T47D (cell line): Measurements from ENCODE around the gene MICU1.
A peak's percentile ranks its signal among the peaks of the same experiment; 100 is the strongest.

Source experiments
- DNase-seq, 2 experiments: peaks; one replicate each; pipeline versions ENCODE4 v3.0.0 to v3.0.0-alpha.2; 2011 to 2012; ENCODE audit warnings: low read depth in 1 of 2, low spot score in 1 of 2
- JUND ChIP-seq: IDR thresholded peaks from 2 replicates; pipeline ENCODE4 v1.6.1; 2012; ENCODE audit warnings: low read depth
- in situ Hi-C: cut with HindIII; loops from 2 replicates; pipeline ENCODE4 v1.10.0; 2016; ENCODE audit warnings: low sequenced_read_pairs, low pct_unique_long_range_greater_than_20kb

Gene MICU1

GRCh38 chr10:72367301-72367960, 258.4 kb downstream of the MICU1 start:
- in situ Hi-C loops = no loop called here
- no peak for TF ChIP-seq JUND
- no peak for DNase-seq

DNA sequence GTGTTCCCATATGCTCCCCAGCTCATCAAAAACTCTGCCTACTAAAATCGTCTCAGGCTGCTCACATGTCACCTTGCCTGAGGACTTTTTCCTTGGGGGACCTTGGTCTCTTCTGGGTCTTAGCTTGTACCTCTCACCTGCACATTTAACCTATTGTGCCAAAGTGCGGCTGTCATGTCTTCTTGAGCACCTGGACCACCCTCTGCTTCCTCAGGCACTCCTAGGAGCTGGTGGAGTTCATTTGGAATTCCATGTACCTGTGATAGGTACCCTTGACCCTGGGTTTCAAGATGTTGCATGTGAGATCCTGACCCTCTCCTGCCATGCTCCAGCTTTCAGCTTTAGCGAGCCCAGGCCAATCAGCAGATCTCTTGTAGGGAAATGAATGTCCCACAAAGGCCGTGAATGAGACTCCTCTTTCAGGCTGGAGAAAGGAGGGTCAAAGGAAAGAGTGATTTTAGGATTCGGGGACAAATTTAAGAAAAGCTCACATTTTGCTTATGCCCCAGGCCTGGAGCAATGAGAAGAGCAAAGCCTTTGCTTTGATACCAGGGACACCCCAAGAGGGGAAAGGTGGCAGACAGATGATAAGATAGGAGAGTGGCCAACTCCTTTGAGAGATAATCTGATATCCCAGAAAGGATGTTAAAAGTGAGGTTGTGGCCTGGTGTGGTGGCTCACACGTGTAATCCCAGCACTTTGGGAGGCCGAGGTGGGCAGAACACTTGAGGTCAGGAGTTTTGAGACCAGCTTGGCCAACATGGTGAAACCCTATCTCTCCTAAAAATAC, 260.6 kb downstream of the MICU1 start:
- TF ChIP-seq JUND = no peak
- in situ Hi-C loops = no loop called here
- DNase-seq = no peak

GRCh38 chr10:72364239-72364777, 261.6 kb downstream of the MICU1 start:
- no peak for TF ChIP-seq JUND
- DNase-seq = peak; percentile 35 to 89
- in situ Hi-C loops = no loop called here

DNA sequence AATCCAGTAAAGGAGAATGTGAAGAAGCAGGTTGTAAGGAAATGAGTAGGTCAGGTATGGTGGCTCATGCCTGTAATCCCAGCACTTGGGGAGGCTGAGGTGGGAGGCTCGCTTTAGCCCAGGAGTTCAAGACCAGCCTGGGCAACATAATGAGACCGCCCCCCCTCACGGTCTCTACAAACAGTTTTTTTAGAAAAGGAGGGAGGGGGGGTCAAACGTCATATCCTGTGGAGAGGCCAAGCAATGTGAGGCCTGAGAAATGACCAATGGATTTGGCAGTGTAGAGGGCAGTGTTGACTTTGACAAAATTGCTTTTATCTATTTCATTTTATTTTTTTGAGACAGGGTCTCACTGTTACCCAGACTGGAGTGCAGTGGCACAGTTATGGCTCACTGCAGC, 268.9 kb downstream of the MICU1 start:
- TF ChIP-seq JUND = no peak
- in situ Hi-C loops = no loop called here
- no peak for DNase-seq

DNA sequence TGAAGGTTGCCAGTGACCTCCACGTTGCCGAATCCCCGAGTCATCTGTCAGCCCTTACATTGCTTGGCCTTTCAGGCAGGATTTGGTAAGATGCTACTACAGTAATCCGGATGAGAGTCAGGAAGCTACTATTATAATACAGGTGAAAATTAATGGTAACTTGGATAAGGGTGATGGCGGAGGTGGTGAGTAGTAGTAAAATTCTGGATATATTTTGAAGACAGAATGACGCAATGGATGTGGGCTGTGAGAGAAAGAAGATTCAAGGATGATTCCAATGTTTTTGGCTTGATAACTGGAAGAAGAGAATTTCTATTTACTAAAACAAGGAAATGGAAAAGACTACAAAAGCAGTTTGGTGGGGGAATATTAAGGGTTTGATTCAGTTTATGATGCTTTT, 269.8 kb downstream of the MICU1 start:
- in situ Hi-C loops = no loop called here
- no peak for TF ChIP-seq JUND
- DNase-seq = no peak

- DNase-seq = no peak
- in situ Hi-C loops = no loop called here
- no peak for TF ChIP-seq JUND
These were observed 270.7 kb downstream of the MICU1 start for GRCh38 chr10:72355214-72355555.

- TF ChIP-seq JUND = no peak
- in situ Hi-C loops = no loop called here
- peak; percentile 65 to 95 for DNase-seq
These were observed 271.3 kb downstream of the MICU1 start, which contains the start of gene DNAJB12 for GRCh38 chr10:72354356-72355213. DNAJB12 (minus strand) TSS chr10:72354919; CDS start chr10:72354897, 22 bp downstream.

DNA sequence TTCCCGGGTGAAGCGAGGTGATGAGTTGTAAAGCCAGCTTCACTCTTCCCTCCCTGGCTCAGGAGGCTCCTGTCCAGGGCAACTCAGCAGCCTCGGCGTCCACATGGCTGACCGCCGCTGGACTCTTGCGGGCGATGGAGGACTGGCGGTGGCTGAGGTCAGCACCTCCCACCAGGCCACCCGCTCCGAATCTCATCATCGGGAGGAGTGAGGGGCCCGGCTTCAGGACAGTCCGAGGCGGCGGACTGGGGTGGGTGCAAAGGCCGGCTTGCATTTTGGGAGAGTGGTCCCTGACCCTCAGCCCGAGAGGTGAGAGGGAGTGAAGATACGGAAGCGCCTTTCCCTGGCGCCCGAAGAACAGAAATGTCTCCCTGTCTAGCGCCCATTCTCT, 271.9 kb downstream of the MICU1 start:
- in situ Hi-C loops = no loop called here
- no peak for DNase-seq
- TF ChIP-seq JUND = no peak

- in situ Hi-C loops = no loop called here
- DNase-seq = no peak
- no peak for TF ChIP-seq JUND
These were observed 272.6 kb downstream of the MICU1 start for GRCh38 chr10:72353028-72353964.

GRCh38 chr10:72351479-72351878, 274.4 kb downstream of the MICU1 start:
- no peak for DNase-seq
- in situ Hi-C loops = no loop called here
- no peak for TF ChIP-seq JUND

GRCh38 chr10:72349438-72349837, 276.4 kb downstream of the MICU1 start:
- DNase-seq = peak in 1 of 2 experiments; percentile 45
- no peak for TF ChIP-seq JUND
- in situ Hi-C loops = no loop called here
